Measurements from ENCODE around the gene CHMP4B. TPM values are rescaled to one million over a fixed set of nuclear protein-coding genes. Genes with fewer than 3 reads are reported as not detected.

The CHMP4B gene
- total RNA-seq, 2 experiments from 2014 or later = 82.0 to 82.9 TPM

DNA sequence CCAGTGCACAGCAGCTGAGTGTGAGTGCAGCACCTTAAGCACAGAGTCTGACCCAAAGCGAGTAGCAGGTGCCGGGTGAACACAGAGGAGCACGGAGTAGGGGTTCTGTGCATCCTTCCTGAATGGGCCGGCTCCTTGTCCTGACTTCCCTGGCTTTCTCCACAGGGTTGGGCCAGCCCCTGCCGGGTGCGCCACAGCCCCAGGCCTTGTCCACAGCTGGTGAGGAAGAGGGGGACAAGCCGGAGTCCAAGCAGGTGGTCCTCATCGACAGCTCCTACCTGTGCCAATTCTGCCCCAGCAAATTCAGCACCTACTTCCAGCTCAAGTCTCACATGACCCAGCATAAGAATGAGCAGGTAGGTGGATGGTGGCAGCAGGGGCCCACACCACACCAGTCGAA, 44.5 kb upstream of the CHMP4B start:
- H3K9me3 Mint-ChIP-seq = no peaks in the 10 kb centered on the region
- no peaks in the 10 kb centered on the region for H3K27me3 Mint-ChIP-seq
- H3K36me3 Mint-ChIP-seq (ENCODE audit: low read depth) = peaks cover 9% of the 10 kb centered on the region
- no peak for DNase-seq
- no peak for ATAC-seq
- H3K4me1 Mint-ChIP-seq (ENCODE audit: low read depth) = no peaks in the 10 kb centered on the region
- no peak overlapping the region for H3K4me3 Mint-ChIP-seq
- no peak overlapping the region for H3K27ac Mint-ChIP-seq
- CTCF ChIA-PET = no interaction called here
- intact Hi-C loops (cut with micrococcal nuclease) = no loop called here
- POLR2A ChIA-PET = no interaction called here
- TF ChIP-seq, protein P1, sequence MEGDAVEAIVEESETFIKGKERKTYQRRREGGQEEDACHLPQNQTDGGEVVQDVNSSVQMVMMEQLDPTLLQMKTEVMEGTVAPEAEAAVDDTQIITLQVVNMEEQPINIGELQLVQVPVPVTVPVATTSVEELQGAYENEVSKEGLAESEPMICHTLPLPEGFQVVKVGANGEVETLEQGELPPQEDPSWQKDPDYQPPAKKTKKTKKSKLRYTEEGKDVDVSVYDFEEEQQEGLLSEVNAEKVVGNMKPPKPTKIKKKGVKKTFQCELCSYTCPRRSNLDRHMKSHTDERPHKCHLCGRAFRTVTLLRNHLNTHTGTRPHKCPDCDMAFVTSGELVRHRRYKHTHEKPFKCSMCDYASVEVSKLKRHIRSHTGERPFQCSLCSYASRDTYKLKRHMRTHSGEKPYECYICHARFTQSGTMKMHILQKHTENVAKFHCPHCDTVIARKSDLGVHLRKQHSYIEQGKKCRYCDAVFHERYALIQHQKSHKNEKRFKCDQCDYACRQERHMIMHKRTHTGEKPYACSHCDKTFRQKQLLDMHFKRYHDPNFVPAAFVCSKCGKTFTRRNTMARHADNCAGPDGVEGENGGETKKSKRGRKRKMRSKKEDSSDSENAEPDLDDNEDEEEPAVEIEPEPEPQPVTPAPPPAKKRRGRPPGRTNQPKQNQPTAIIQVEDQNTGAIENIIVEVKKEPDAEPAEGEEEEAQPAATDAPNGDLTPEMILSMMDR (IDR thresholded peaks at IDR 0.05) = no peak

DNA sequence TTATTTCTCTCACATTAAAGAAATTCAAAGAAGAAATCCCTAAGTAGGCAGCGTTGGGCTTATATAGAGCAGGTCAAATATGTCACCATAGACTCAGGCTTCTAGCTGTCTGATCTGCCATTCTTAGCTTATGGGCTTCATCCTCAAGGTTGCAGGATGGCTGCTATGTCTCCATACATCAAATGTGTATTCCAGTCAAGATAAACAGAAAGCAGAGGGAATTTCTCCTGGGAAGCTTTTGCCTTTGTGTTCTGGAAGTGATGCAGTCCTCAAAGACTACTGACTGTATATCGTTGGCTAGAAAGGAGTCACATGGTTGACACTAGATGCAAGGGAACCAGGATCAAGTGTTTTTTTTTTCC, 43.4 kb upstream of the CHMP4B start:
- CTCF ChIA-PET = no interaction called here
- Mint-ChIP-seq H3K4me3 (no peak overlapping the region), H3K4me1 (ENCODE audit: low read depth) (peaks cover 4% of the 10 kb centered on the region), H3K27me3 (no peaks in the 10 kb centered on the region), H3K27ac (no peak overlapping the region), H3K9me3 (no peaks in the 10 kb centered on the region), H3K36me3 (ENCODE audit: low read depth) (peaks cover 16% of the 10 kb centered on the region)
- TF ChIP-seq, protein P1 (IDR thresholded peaks at IDR 0.05) = no peak
- ATAC-seq (no peak), DNase-seq (no peak)
- intact Hi-C loops (cut with micrococcal nuclease) = no loop called here
- POLR2A ChIA-PET = no interaction called here

DNA sequence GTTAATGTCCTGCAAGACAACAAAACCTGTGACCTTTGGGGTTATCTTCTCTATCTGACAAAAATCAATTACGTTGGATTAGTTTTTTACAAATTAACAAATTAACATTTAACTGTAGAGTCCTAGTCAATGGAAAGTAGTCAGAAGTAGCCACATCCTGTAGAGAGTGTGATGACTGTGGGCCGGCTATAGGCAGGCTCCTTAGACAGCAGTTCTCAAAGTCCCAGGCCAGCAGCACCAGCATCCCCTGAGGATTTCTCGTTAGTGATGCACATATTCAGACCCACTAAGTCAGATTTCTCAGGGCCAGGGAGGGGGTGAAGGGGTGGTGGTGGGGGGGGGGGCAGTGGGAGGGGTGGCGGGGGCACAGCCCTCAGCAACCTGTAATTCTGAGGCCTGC, 42.1 kb upstream of the CHMP4B start:
- H3K4me1 Mint-ChIP-seq (ENCODE audit: low read depth) = peaks cover 12% of the 10 kb centered on the region
- no peaks in the 10 kb centered on the region for H3K27me3 Mint-ChIP-seq
- CTCF ChIA-PET = no interaction called here
- peaks cover 16% of the 10 kb centered on the region for H3K36me3 Mint-ChIP-seq (ENCODE audit: low read depth)
- no peak overlapping the region for H3K27ac Mint-ChIP-seq
- TF ChIP-seq, protein P1 (IDR thresholded peaks at IDR 0.05) = no peak
- POLR2A ChIA-PET = no interaction called here
- DNase-seq (no peak), ATAC-seq (peak; percentile 40)
- intact Hi-C loops (cut with micrococcal nuclease) = no loop called here
- no peak overlapping the region for H3K4me3 Mint-ChIP-seq
- H3K9me3 Mint-ChIP-seq = no peaks in the 10 kb centered on the region

DNA sequence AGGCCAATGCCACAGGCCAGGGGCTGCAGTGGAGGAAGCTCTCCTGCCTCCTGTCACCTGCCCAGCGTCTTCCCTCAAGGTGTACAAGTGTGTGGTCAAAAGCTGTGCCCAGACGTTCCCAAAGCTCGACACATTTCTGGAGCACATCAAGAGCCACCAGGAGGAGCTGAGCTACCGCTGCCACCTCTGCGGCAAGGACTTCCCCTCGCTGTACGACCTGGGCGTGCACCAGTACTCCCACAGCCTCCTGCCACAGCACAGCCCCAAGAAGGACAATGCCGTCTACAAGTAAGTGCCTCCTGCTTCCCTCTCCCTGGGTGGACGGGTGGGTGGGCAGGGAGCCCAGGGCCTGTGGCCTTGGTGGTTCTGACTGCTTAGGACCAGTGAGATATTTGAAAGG, 41.1 kb upstream of the CHMP4B start:
- no peak for ATAC-seq
- no peak for DNase-seq
- H3K9me3 Mint-ChIP-seq = no peaks in the 10 kb centered on the region
- peaks cover 16% of the 10 kb centered on the region for H3K36me3 Mint-ChIP-seq (ENCODE audit: low read depth)
- H3K27me3 Mint-ChIP-seq = no peaks in the 10 kb centered on the region
- POLR2A ChIA-PET = no interaction called here
- H3K4me1 Mint-ChIP-seq (ENCODE audit: low read depth) = peaks cover 14% of the 10 kb centered on the region
- TF ChIP-seq, protein P1 (IDR thresholded peaks at IDR 0.05) = no peak
- CTCF ChIA-PET = no interaction called here
- H3K4me3 Mint-ChIP-seq = no peak overlapping the region
- intact Hi-C loops (cut with micrococcal nuclease) = no loop called here
- H3K27ac Mint-ChIP-seq = no peak overlapping the region

DNA sequence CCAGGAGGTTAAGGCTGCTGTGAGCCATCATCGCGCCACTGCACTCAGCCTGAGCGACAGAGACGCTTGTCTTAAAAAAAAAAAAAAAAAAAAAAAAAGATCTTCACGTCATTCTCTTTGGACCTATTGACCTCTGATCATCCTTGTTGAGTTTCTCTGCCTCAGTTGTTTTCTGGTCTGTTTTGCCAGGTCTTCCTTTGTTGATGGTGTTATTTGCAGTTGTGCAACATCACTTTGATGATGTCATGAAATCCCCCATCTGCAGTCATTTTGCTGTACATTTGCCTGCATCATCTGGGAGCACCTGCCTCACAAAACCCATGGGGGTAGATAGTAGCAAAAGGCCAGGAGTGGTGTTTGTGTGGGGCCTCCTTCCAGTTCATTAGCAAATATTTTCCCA, 39.2 kb upstream of the CHMP4B start:
- DNase-seq (no peak), ATAC-seq (no peak)
- Mint-ChIP-seq H3K4me3 (no peak overlapping the region), H3K36me3 (ENCODE audit: low read depth) (peaks cover 12% of the 10 kb centered on the region), H3K27me3 (no peaks in the 10 kb centered on the region), H3K9me3 (no peaks in the 10 kb centered on the region), H3K4me1 (ENCODE audit: low read depth) (peaks cover 14% of the 10 kb centered on the region), H3K27ac (no peak overlapping the region)
- CTCF ChIA-PET = no interaction called here
- TF ChIP-seq, protein P1 (IDR thresholded peaks at IDR 0.05) = no peak
- POLR2A ChIA-PET = no interaction called here
- intact Hi-C loops (cut with micrococcal nuclease) = no loop called here

Data from activated CD8-positive, alpha-beta T cell treated with anti-CD3 and anti-CD28 coated beads for 36 hours (primary cell).